A673 (cell line): Measurements from ENCODE around the gene SCARB2. TPM values are rescaled to one million over a fixed set of nuclear protein-coding genes. Genes with fewer than 3 reads are reported as not detected.

Experiments used
- BruUV-seq: library from RNA; stranded (reverse); fragments of 400-500 nt; replicated peaks from 2 replicates; lab custom pipeline; 2021; lab: Mats Ljungman, UMichigan
- CTCF ChIA-PET: fragments of 300-600 bp; sonication (Branson Sonifier 250); formaldehyde crosslinking; loops from one replicate; lab custom pipeline; 2022; ENCODE audit warnings: antibody characterized with exemption; lab: Charles Lee
- POLR2A ChIA-PET: fragments of 300-600 bp; sonication (Branson Sonifier 250); formaldehyde crosslinking; loops from one replicate; lab custom pipeline; 2022; ENCODE audit warnings: antibody characterized with exemption; ENCODE audit not compliant: low non-redundant PET; lab: Charles Lee
- DNase-seq: peaks from one replicate; pipeline ENCODE4 v3.0.0-alpha.2; 2015; ENCODE audit warnings: low spot score
- H3K27ac ChIP-seq: fragments of 200-600 bp; sonication (generic); 2 replicates; pipeline ENCODE4 v1.5.1; 2016; ENCODE audit warnings: mixed run types, low read depth, mild to moderate bottlenecking, mixed read lengths, antibody characterized with exemption, low read length; ENCODE audit not compliant: poor library complexity, severe bottlenecking
- H3K27me3 ChIP-seq: fragments of 200-600 bp; sonication (generic); replicated peaks from 2 replicates; pipeline ENCODE4 v1.6.1; 2017; ENCODE audit warnings: mixed run types, low read depth, mild to moderate bottlenecking, mixed read lengths, antibody characterized with exemption, low read length; ENCODE audit not compliant: insufficient read depth, poor library complexity
- H3K36me3 ChIP-seq: fragments of 200-600 bp; sonication (generic); 2 replicates; pipeline ENCODE4 v1.6.1; 2016; ENCODE audit warnings: mixed run types, mild to moderate bottlenecking, mixed read lengths, antibody characterized with exemption, low read length; ENCODE audit not compliant: insufficient read depth, poor library complexity, severe bottlenecking
- H3K4me1 ChIP-seq: fragments of 200-600 bp; sonication (generic); 2 replicates; pipeline ENCODE4 v1.6.1; 2017; ENCODE audit warnings: mixed run types, mild to moderate bottlenecking, mixed read lengths, antibody characterized with exemption, low read length; ENCODE audit not compliant: insufficient read depth, poor library complexity, severe bottlenecking
- H3K4me3 ChIP-seq: fragments of 200-600 bp; sonication (generic); 2 replicates; pipeline ENCODE4 v1.5.1; 2016; ENCODE audit warnings: low read depth, mixed run types, mild to moderate bottlenecking, mixed read lengths, low read length; ENCODE audit not compliant: poor library complexity, severe bottlenecking
- H3K9me3 ChIP-seq: fragments of 200-600 bp; sonication (generic); 2 replicates; pipeline ENCODE4 v1.6.1; 2016; ENCODE audit warnings: mixed run types, low read depth, mild to moderate bottlenecking, mixed read lengths, antibody characterized with exemption, low read length; ENCODE audit not compliant: poor library complexity, severe bottlenecking
- CTCF ChIP-seq: fragments of 300-800, 200-600 bp; sonication (generic); conservative IDR thresholded peaks from 2 replicates; pipeline ENCODE4 v1.5.1; 2017; ENCODE audit warnings: low read depth, mild to moderate bottlenecking, antibody characterized with exemption, low read length, moderate library complexity, mixed read lengths
- EZH2 ChIP-seq: fragments of 200-600 bp; sonication (generic); IDR thresholded peaks from 2 replicates; pipeline ENCODE4 v1.6.1; 2017; ENCODE audit warnings: borderline replicate concordance, low read depth, mild to moderate bottlenecking, mixed read lengths, antibody characterized with exemption, low read length; ENCODE audit not compliant: poor library complexity, severe bottlenecking
- intact Hi-C: fragments of 100-400 bp; cut with micrococcal nuclease; formaldehyde crosslinking; loops from one replicate; pipeline ENCODE4 v1.10.0; 2022; ENCODE audit not compliant: unreplicated experiment
- total RNA-seq: library from RNA; stranded (reverse); gene quantifications from 2 replicates; pipeline ENCODE4 v1.2.3, GENCODE V29; 2021

Gene SCARB2
- total RNA-seq, 1 experiment from 2014 or later = 27.9 TPM

- H3K9me3 ChIP-seq = no peaks in the 10 kb centered on the region
- no TSS peak for BruUV-seq
- TF ChIP-seq EZH2 (no peak), CTCF (no peak)
- CTCF ChIA-PET = no interaction called here
- H3K36me3 ChIP-seq = no peaks in the 10 kb centered on the region
- no peak overlapping the region for H3K4me3 ChIP-seq
- no peaks in the 10 kb centered on the region for H3K27me3 ChIP-seq
- POLR2A ChIA-PET = no interaction called here
- no peaks in the 10 kb centered on the region for H3K4me1 ChIP-seq
- no peak for DNase-seq
- H3K27ac ChIP-seq = no peak overlapping the region
- intact Hi-C loops = no loop called here
Measured at GRCh38 chr4:76156635-76157034, 57.0 kb downstream of the SCARB2 start.

GRCh38 chr4:76155979-76156378 lies 57.6 kb downstream of the SCARB2 start:
- no peaks in the 10 kb centered on the region for H3K9me3 ChIP-seq
- no peaks in the 10 kb centered on the region for H3K27me3 ChIP-seq
- no peak for TF ChIP-seq CTCF
- no peak for TF ChIP-seq EZH2
- DNase-seq = no peak
- no TSS peak for BruUV-seq
- no peak overlapping the region for H3K27ac ChIP-seq
- H3K36me3 ChIP-seq = no peaks in the 10 kb centered on the region
- intact Hi-C loops = no loop called here
- H3K4me3 ChIP-seq = no peak overlapping the region
- ChIA-PET POLR2A (no interaction called here), CTCF (no interaction called here)
- H3K4me1 ChIP-seq = no peaks in the 10 kb centered on the region

GRCh38 chr4:76153356-76153755 lies 60.3 kb downstream of the SCARB2 start:
- Histone ChIP-seq H3K9me3 (no peaks in the 10 kb centered on the region), H3K4me3 (no peak overlapping the region), H3K27me3 (no peaks in the 10 kb centered on the region), H3K36me3 (no peaks in the 10 kb centered on the region), H3K4me1 (peaks cover 7% of the 10 kb centered on the region), H3K27ac (no peak overlapping the region)
- TF ChIP-seq EZH2 (no peak), CTCF (no peak)
- no TSS peak for BruUV-seq
- no peak for DNase-seq
- ChIA-PET POLR2A (no interaction called here), CTCF (no interaction called here)
- intact Hi-C loops = no loop called here
